H1 (cell line): ENCODE measurements around the gene CEP44. TPM values are rescaled to one million over a fixed set of nuclear protein-coding genes. Genes with fewer than 3 reads are reported as not detected.
A peak's percentile ranks its signal among the peaks of the same experiment; 100 is the strongest.

Experiments
- CTCF ChIA-PET: fragments of 300-600 bp; sonication (Branson Sonifier 250); formaldehyde crosslinking; loops from one replicate; lab custom pipeline; 2021; ENCODE audit not compliant: partially characterized antibody; lab: Charles Lee
- POLR2A ChIA-PET: fragments of 300-600 bp; sonication (Branson Sonifier 250); formaldehyde crosslinking; loops from one replicate; lab custom pipeline; 2021; ENCODE audit warnings: inconsistent platforms; ENCODE audit not compliant: partially characterized antibody; lab: Charles Lee
- DNase-seq, 2 experiments: peaks; one replicate each; pipeline versions ENCODE4 v3.0.0 to v3.0.0-alpha.2; 2010 to 2022; ENCODE audit warnings: low spot score in 2 of 2, low read depth in 1 of 2, mixed read lengths in 1 of 2
- FAIRE-seq: peaks from 2 replicates; lab custom pipeline; 2011; peaks lifted over from hg19 to GRCh38; lab: Jason Lieb, UNC
- H2AFZ ChIP-seq: 2 replicates; pipeline ENCODE4 v1.8.1; 2012; ENCODE audit warnings: low read length, inconsistent platforms
- H2AK5ac ChIP-seq: 2 replicates; pipeline ENCODE4 v1.6.1; 2013; ENCODE audit warnings: low read depth, low read length
- H2BK120ac ChIP-seq: replicated peaks from 2 replicates; pipeline ENCODE3; 2013; ENCODE audit warnings: low read depth, low read length, inconsistent platforms
- H2BK12ac ChIP-seq: 2 replicates; pipeline ENCODE4 v1.6.1; 2013; ENCODE audit warnings: low read depth, low read length
- H2BK15ac ChIP-seq: 2 replicates; pipeline ENCODE4 v1.6.1; 2013; ENCODE audit warnings: low read length
- H2BK20ac ChIP-seq: 2 replicates; pipeline ENCODE4 v1.6.1; 2013; ENCODE audit warnings: low read length
- H2BK5ac ChIP-seq: 2 replicates; pipeline ENCODE4 v1.6.1; 2013; ENCODE audit warnings: low read depth, low read length
- H3K14ac ChIP-seq: 2 replicates; pipeline ENCODE4 v1.6.1; 2013; ENCODE audit warnings: inconsistent platforms; ENCODE audit not compliant: insufficient read length
- H3K18ac ChIP-seq: 2 replicates; pipeline ENCODE4 v1.6.1; 2013; ENCODE audit warnings: low read length; ENCODE audit errors: extremely low read depth
- H3K23ac ChIP-seq: 2 replicates; pipeline ENCODE4 v1.6.1; 2013; ENCODE audit warnings: inconsistent platforms; ENCODE audit not compliant: insufficient read length
- H3K23me2 ChIP-seq: 2 replicates; pipeline ENCODE4 v1.6.1; 2013; ENCODE audit warnings: low read depth, low read length
- H3K27ac ChIP-seq: 2 replicates; pipeline ENCODE4 v1.6.1; 2011; ENCODE audit warnings: low read depth, low read length, inconsistent platforms
- H3K27me3 ChIP-seq, 4 experiments: replicated peaks in 1 of 4; 1 replicate in 1 of 4; 2 replicates in 3 of 4; pipeline versions ENCODE4 v1.6.1 to v1.8.1; 2011 to 2013; ENCODE audit warnings: low read length in 3 of 4, mild to moderate bottlenecking in 3 of 4, inconsistent platforms in 2 of 4, mixed read lengths in 2 of 4, moderate library complexity in 1 of 4; ENCODE audit not compliant: control insufficient read depth in 3 of 4, insufficient read depth in 3 of 4; ENCODE audit errors: extremely low read depth in 1 of 4
- H3K36me3 ChIP-seq, 4 experiments: 2 replicates each; pipeline versions ENCODE4 v1.6.1 to v1.8.1; 2011 to 2013; ENCODE audit warnings: mild to moderate bottlenecking in 4 of 4, low read length in 3 of 4, moderate library complexity in 2 of 4, control low read depth in 1 of 4, inconsistent platforms in 1 of 4; ENCODE audit not compliant: insufficient read depth in 4 of 4, control insufficient read depth in 2 of 4
- H3K4ac ChIP-seq: replicated peaks from 2 replicates; pipeline ENCODE3; 2013; ENCODE audit warnings: low read length, low read depth, mixed read lengths, inconsistent platforms; ENCODE audit not compliant: insufficient read length
- H3K4me1 ChIP-seq, 4 experiments: replicated peaks in 1 of 4; 1 replicate in 1 of 4; 2 replicates in 3 of 4; pipeline versions ENCODE4 v1.6.1 to v1.8.1; 2011 to 2013; ENCODE audit warnings: low read length in 3 of 4, inconsistent platforms in 2 of 4, mixed read lengths in 1 of 4; ENCODE audit not compliant: insufficient read depth in 4 of 4, control insufficient read depth in 3 of 4
- H3K4me2 ChIP-seq, 2 experiments: 2 replicates each; pipeline versions ENCODE4 v1.6.1 to v1.8.1; 2011 to 2013; ENCODE audit warnings: low read depth in 2 of 2, low read length in 2 of 2, control low read depth in 1 of 2, inconsistent platforms in 1 of 2, mild to moderate bottlenecking in 1 of 2; ENCODE audit not compliant: insufficient read depth in 1 of 2
- H3K4me3 ChIP-seq, 4 experiments: fragments of 200-600, 300-600 bp in 1 of 4; sonication (generic), shearing (Covaris generic), sonication (Bioruptor Twin) in 1 of 4; 2 replicates each; pipeline versions ENCODE4 v1.5.1 to v1.8.1; 2011 to 2016; ENCODE audit warnings: low read length in 4 of 4, low read depth in 3 of 4, control low read depth in 2 of 4, inconsistent platforms in 2 of 4, mild to moderate bottlenecking in 2 of 4, mixed read lengths in 1 of 4, moderate library complexity in 1 of 4; ENCODE audit not compliant: insufficient read depth in 2 of 4; ENCODE audit errors: extremely low read depth in 1 of 4
- H3K56ac ChIP-seq: replicated peaks from 2 replicates; pipeline ENCODE3; 2013; ENCODE audit warnings: low read depth, mild to moderate bottlenecking, mixed read lengths, low read length, inconsistent platforms; ENCODE audit not compliant: insufficient read length
- H3K79me1 ChIP-seq: 2 replicates; pipeline ENCODE4 v1.6.1; 2013; ENCODE audit warnings: low read depth, low read length, control low read depth
- H3K79me2 ChIP-seq, 2 experiments: 2 replicates each; pipeline versions ENCODE4 v1.6.1 to v1.8.1; 2012 to 2013; ENCODE audit warnings: low read length in 2 of 2, mild to moderate bottlenecking in 2 of 2, inconsistent platforms in 1 of 2; ENCODE audit not compliant: insufficient read depth in 2 of 2, control insufficient read depth in 1 of 2
- H3K9ac ChIP-seq, 4 experiments: replicated peaks in 1 of 4; 1 replicate in 1 of 4; 2 replicates in 3 of 4; pipeline versions ENCODE4 v1.6.1 to v1.8.1; 2011 to 2013; ENCODE audit warnings: low read depth in 3 of 4, low read length in 3 of 4, control low read depth in 2 of 4, mild to moderate bottlenecking in 2 of 4, moderate library complexity in 2 of 4, inconsistent platforms in 1 of 4; ENCODE audit errors: extremely low read depth in 1 of 4
- H3K9me3 ChIP-seq, 2 experiments: 2 replicates each; pipeline versions ENCODE4 v1.6.1 to v1.8.1; 2012 to 2013; ENCODE audit warnings: mild to moderate bottlenecking in 2 of 2, moderate library complexity in 2 of 2, control low read depth in 1 of 2, inconsistent platforms in 1 of 2, low read depth in 1 of 2, low read length in 1 of 2, mixed read lengths in 1 of 2; ENCODE audit not compliant: insufficient read depth in 2 of 2
- H4K20me1 ChIP-seq, 2 experiments: replicated peaks in 1 of 2; 2 replicates each; pipeline versions ENCODE3 to v1.8.1; 2011 to 2013; ENCODE audit warnings: inconsistent platforms in 2 of 2, low read length in 2 of 2, mild to moderate bottlenecking in 1 of 2; ENCODE audit not compliant: insufficient read depth in 2 of 2, control insufficient read depth in 1 of 2
- H4K5ac ChIP-seq: 2 replicates; pipeline ENCODE4 v1.6.1; 2013; ENCODE audit warnings: low read length, low read depth, mixed read lengths, inconsistent platforms; ENCODE audit not compliant: insufficient read length
- H4K8ac ChIP-seq: 2 replicates; pipeline ENCODE4 v1.8.0; 2013; ENCODE audit warnings: mild to moderate bottlenecking, moderate library complexity, low read length, inconsistent platforms; ENCODE audit not compliant: insufficient read depth; ENCODE audit errors: extremely low read depth
- H4K91ac ChIP-seq: replicated peaks from 2 replicates; pipeline ENCODE3; 2013; ENCODE audit warnings: low read length, mixed read lengths, inconsistent platforms; ENCODE audit not compliant: insufficient read length
- CTCF ChIP-seq, 3 experiments: IDR thresholded peaks; 1 replicate in 2 of 3; 2 replicates in 1 of 3; pipeline versions ENCODE4 v1.5.1 to v1.6.1; 2011; ENCODE audit warnings: low read length in 3 of 3, mild to moderate bottlenecking in 3 of 3, inconsistent platforms in 2 of 3, low read depth in 1 of 3, moderate library complexity in 1 of 3; ENCODE audit not compliant: insufficient read depth in 1 of 3; ENCODE audit errors: control extremely low read depth in 1 of 3
- KDM5A ChIP-seq: fragments of 200-600 bp; IDR thresholded peaks from 2 replicates; pipeline ENCODE4 v1.7.1; 2012; ENCODE audit warnings: mild to moderate bottlenecking, low read length, inconsistent platforms, mixed read lengths
- RAD21 ChIP-seq, 2 experiments: IDR thresholded peaks in 1 of 2; conservative IDR thresholded peaks in 1 of 2; 2 replicates each; pipeline ENCODE4 v1.6.1; 2011; ENCODE audit warnings: low read depth in 2 of 2, low read length in 2 of 2, improper control_type of control experiment in 1 of 2, inconsistent platforms in 1 of 2, mild to moderate bottlenecking in 1 of 2, moderate library complexity in 1 of 2
- WGBS, 2 experiments: shearing (Covaris generic) in 1 of 2; methylation state at CpG; one replicate each; pipeline versions ENCODE4 v1.1.6 to v1.1.7; 2013 to 2015; ENCODE audit warnings: low lambda C conversion rate in 2 of 2, mixed read lengths in 2 of 2, inconsistent platforms in 1 of 2, low coverage in 1 of 2, missing lambda C conversion rate in 1 of 2; ENCODE audit not compliant: insufficient replicate concordance in 2 of 2, insufficient coverage in 1 of 2, insufficient read length in 1 of 2; ENCODE audit errors: extremely low coverage in 1 of 2, missing lambda C conversion rate in 1 of 2; 5-methylcytosine and 5-hydroxymethylcytosine counted together
- polyA plus RNA-seq, 7 experiments: library from polyadenylated mRNA; depleted of rRNA in 3 of 7; stranded (reverse) in 5 of 7; unstranded in 2 of 7; fragments of >200 nt in 5 of 7; fragments of 200-250 nt in 2 of 7; gene quantifications; 1 replicate in 5 of 7; 2 replicates in 1 of 7; 4 replicates in 1 of 7; pipeline versions ENCODE4 v1.2.1 to v1.2.3, GENCODE V29; 2011 to 2013; ENCODE audit warnings: missing spikeins in 2 of 7, mixed read lengths in 2 of 7
- total RNA-seq: library from RNA; stranded (reverse); fragmentation: NEBNext Ultra II Directional; extraction: Animal tissue kit (Norgen Biotek cat#: 25700); gene quantifications from 2 replicates; pipeline ENCODE4 v1.2.1, GENCODE V29; 2021

CEP44 gene
- total and polyA plus RNA-seq, 2 of the 8 experiments (the other 6 are each of a cell fraction or from before 2014, with no cell fraction given), result 3.4 to 17.1 TPM

- no peak overlapping the region for H4K8ac ChIP-seq
- no peak overlapping the region for H3K14ac ChIP-seq
- H2BK15ac ChIP-seq, result no peak overlapping the region
- H3K4me2 ChIP-seq, result no peak overlapping the region
- WGBS, 2 experiments, result 95% methylated on average over 1 of the region's 1 CpG; no CpG with 5 or more reads in 1 of the 2 experiments
- no peak overlapping the region for H3K18ac ChIP-seq
- no peak overlapping the region for H2AK5ac ChIP-seq
- CTCF ChIA-PET, result interaction anchor here (0.8 to 1.4 kb wide), 6 partner anchors 10 to 929 kb away, joined by 3 to 5 read pairs (median 3); no protein-coding TSS in a partner anchor
- no peak overlapping the region for H2BK12ac ChIP-seq
- POLR2A ChIA-PET, result no interaction called here
- no peaks in the 10 kb centered on the region for H3K27me3 ChIP-seq
- no peaks in the 10 kb centered on the region for H3K79me2 ChIP-seq
- H4K5ac ChIP-seq, result no peak overlapping the region
- H2BK20ac ChIP-seq, result no peak overlapping the region
- no peak overlapping the region for H4K91ac ChIP-seq
- no peak overlapping the region for H3K4ac ChIP-seq
- H3K36me3 ChIP-seq, result no peaks in the 10 kb centered on the region
- H3K9me3 ChIP-seq, result no peaks in the 10 kb centered on the region; a peak in 1 of 4 replicates
- no peaks in the 10 kb centered on the region for H3K4me1 ChIP-seq
- H3K9ac ChIP-seq, result no peak overlapping the region
- no peak overlapping the region for H2AFZ ChIP-seq
- no peaks in the 10 kb centered on the region for H3K23me2 ChIP-seq
- FAIRE-seq (peak; percentile 57), DNase-seq (no peak)
- H3K79me1 ChIP-seq, result no peaks in the 10 kb centered on the region
- no peak overlapping the region for H3K4me3 ChIP-seq
- no peak overlapping the region for H2BK120ac ChIP-seq
- H2BK5ac ChIP-seq, result no peak overlapping the region
- no peaks in the 10 kb centered on the region for H4K20me1 ChIP-seq
- H3K23ac ChIP-seq, result no peak overlapping the region
- H3K27ac ChIP-seq, result no peak overlapping the region
- no peak overlapping the region for H3K56ac ChIP-seq
- TF ChIP-seq RAD21 (IDR thresholded peaks at IDR 0.05 in 1 of 2, conservative IDR thresholded peaks at IDR 0.05 in 1 of 2; ENCODE audit: low read depth in 2 of 2, low read length in 2 of 2), result peak; percentile 40 to 42; a peak in 3 of 4 replicates
- no peak for TF ChIP-seq KDM5A
- TF ChIP-seq CTCF (IDR thresholded peaks at IDR 0.05; ENCODE audit: control extremely low read depth in 1 of 3, insufficient read depth in 1 of 3, low read depth in 1 of 3, low read length in 3 of 3), result peak in 1 of 3 experiments; percentile 41; a peak in 1 of 4 replicates
- TF ChIP-seq, all 59 proteins: peak for 2
Observed at GRCh38 chr4:174349156-174349555, 65.4 kb downstream of the CEP44 start.
